Measurements from ENCODE around the gene TFAM.

TFAM gene

GRCh38 chr10:58438340-58438871 lies 53.2 kb downstream of the TFAM start:
- in situ Hi-C loops (cut with MboI; ENCODE audit: low pct_unique_long_range_greater_than_20kb, low sequenced_read_pairs, unreplicated experiment) = no loop called here
- no peak for DNase-seq (ENCODE audit: low spot score)
- TF ChIP-seq CTCF (IDR thresholded peaks at IDR 0.05; ENCODE audit: extremely low read depth, insufficient read depth, missing control alignments) = no peak

DNA sequence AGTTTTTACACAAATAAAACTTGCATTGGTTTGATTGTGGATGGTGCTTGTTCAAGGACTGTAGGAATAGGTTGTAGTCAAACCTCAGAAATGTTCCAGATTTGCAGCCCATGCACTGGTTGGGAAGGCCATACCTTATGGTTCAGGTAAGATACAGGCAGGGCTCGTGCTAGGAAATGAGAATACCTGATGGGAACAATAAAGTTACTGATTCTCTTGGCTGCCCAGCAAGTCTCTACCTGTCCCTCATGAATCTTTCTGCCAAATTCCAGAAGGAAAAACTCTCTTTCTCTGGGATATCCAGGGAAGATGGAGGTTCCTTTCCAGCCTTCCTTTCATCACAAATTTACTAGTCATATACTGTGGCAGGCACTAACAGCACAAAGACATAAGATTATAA lies 53.8 kb downstream of the TFAM start:
- DNase-seq (ENCODE audit: low spot score) = no peak
- TF ChIP-seq CTCF (IDR thresholded peaks at IDR 0.05; ENCODE audit: extremely low read depth, insufficient read depth, missing control alignments) = no peak
- in situ Hi-C loops (cut with MboI; ENCODE audit: low pct_unique_long_range_greater_than_20kb, low sequenced_read_pairs, unreplicated experiment) = no loop called here

DNA sequence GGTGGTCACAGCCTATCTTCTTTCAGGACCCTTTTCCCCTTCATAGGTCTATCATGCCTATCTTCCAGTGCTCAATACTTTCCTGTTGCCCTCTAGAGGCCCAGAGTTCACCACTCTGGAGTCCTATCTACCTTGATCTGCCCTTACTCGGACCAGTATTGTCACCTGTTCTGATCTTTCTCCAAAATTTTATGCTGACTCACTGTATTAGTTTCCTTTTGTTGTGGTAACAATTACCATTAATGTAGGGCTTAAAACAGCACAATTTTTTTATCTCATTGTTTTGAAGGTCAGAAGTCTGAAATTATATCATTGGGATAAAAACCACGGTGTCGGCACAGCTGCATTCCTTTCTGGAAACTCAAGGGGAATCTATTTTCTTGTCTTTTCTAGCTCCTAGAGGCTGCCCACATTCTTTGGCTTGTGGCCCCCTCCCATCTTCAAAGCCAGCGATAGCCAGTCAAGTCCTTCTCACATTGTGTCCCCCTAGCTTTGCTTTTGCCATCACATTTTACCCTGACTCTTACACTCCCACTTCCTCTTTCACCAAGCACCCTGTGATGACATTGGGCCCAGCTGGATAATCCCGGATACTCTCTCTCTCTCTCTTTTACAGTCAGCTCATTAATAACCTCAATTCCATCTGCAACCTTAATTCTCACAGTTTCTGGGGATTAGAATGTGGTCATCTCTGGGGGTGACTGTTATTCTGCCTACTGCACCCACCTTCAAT lies 54.6 kb downstream of the TFAM start:
- no peak for DNase-seq (ENCODE audit: low spot score)
- TF ChIP-seq CTCF (IDR thresholded peaks at IDR 0.05; ENCODE audit: extremely low read depth, insufficient read depth, missing control alignments) = no peak
- in situ Hi-C loops (cut with MboI; ENCODE audit: low pct_unique_long_range_greater_than_20kb, low sequenced_read_pairs, unreplicated experiment) = no loop called here

DNA sequence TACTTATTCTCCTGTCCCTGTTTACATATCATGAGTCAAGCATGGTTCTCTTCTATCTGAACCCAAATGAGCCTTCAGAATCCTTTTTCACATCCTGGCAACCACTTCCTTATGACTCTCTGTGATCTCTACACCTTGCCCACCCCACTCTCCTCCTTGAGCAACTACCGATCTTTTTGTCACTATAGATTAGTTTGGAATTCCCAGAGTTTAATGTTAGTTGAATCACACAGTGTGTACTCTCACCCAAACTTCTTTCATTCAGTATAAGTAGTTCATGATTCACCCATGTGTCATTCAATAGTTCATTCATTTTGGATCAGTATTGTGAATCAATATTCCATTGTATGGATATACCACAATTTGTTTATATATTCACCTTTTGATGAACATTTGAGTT lies 55.3 kb downstream of the TFAM start:
- TF ChIP-seq CTCF (IDR thresholded peaks at IDR 0.05; ENCODE audit: extremely low read depth, insufficient read depth, missing control alignments) = no peak
- in situ Hi-C loops (cut with MboI; ENCODE audit: low pct_unique_long_range_greater_than_20kb, low sequenced_read_pairs, unreplicated experiment) = no loop called here
- no peak for DNase-seq (ENCODE audit: low spot score)

DNA sequence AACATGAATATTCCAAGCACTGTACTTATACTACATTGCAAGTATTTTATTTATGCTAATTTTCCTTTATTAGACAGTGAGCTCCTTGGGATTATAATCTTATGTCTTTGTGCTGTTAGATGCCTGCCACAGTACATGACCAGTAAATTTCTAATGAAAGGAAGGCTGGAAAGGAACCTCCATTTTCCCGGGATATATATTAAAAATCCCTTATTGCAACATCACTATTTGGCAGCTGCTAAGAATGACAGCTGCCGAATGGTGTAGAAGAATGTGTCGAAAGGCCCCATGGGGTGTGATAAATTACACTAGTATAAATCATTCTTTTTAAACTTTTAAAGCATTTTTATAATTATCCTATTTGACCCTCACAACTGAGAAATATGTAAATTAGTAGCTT lies 59.1 kb downstream of the TFAM start:
- in situ Hi-C loops (cut with MboI; ENCODE audit: low pct_unique_long_range_greater_than_20kb, low sequenced_read_pairs, unreplicated experiment) = no loop called here
- DNase-seq (ENCODE audit: low spot score) = no peak
- no peak for TF ChIP-seq CTCF (IDR thresholded peaks at IDR 0.05; ENCODE audit: extremely low read depth, insufficient read depth, missing control alignments)

DNA sequence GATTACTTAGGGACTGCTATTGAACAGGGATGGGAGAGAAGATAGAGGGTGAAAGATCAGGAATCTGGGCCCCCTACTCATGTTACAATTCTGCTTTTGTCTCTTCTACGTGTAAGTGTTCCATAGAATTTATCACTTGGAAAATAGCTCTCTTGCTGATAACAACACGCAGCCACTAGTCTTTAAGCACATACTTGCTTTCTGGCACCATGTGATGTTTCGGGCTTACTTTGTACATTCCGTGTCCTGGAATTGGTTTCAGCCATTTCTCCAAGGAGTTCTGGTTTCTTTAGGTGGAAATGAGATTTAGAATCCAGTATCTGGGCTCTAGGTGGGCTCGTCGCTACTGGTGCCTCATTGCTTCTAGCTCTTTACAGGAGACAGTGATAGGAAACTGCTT lies 59.7 kb downstream of the TFAM start:
- no peak for DNase-seq (ENCODE audit: low spot score)
- no peak for TF ChIP-seq CTCF (IDR thresholded peaks at IDR 0.05; ENCODE audit: extremely low read depth, insufficient read depth, missing control alignments)
- in situ Hi-C loops (cut with MboI; ENCODE audit: low pct_unique_long_range_greater_than_20kb, low sequenced_read_pairs, unreplicated experiment) = no loop called here
